H9 (cell line): ENCODE data around the gene RADIL. TPM values are rescaled to one million over a fixed set of nuclear protein-coding genes. Genes with fewer than 3 reads are reported as not detected.
A peak's percentile ranks its signal among the peaks of the same experiment; 100 is the strongest.

Experiments
- DNase-seq: peaks from one replicate; pipeline ENCODE4 v3.0.0-alpha.2; 2017
- H2AFZ ChIP-seq: one replicate; pipeline ENCODE4 v1.6.1; 2013; ENCODE audit warnings: mild to moderate bottlenecking, low read length, control low read depth, moderate library complexity
- H2AK5ac ChIP-seq: 2 replicates; pipeline ENCODE4 v1.6.1; 2013; ENCODE audit warnings: low read length, control low read depth, mixed read lengths; ENCODE audit not compliant: insufficient read length
- H2BK120ac ChIP-seq: one replicate; pipeline ENCODE4 v1.6.1; 2013; ENCODE audit warnings: low read depth, mild to moderate bottlenecking, low read length, control low read depth, inconsistent platforms; ENCODE audit not compliant: poor library complexity, severe bottlenecking
- H2BK12ac ChIP-seq: 2 replicates; pipeline ENCODE4 v1.6.1; 2013; ENCODE audit warnings: low read length, control low read depth, mixed read lengths, low read depth; ENCODE audit not compliant: insufficient read length
- H2BK15ac ChIP-seq: 2 replicates; pipeline ENCODE4 v1.6.1; 2013; ENCODE audit warnings: low read depth, low read length, control low read depth
- H2BK20ac ChIP-seq: one replicate; pipeline ENCODE4 v1.6.1; 2013; ENCODE audit warnings: low read depth, mild to moderate bottlenecking, low read length, control low read depth, inconsistent platforms; ENCODE audit not compliant: poor library complexity, severe bottlenecking
- H2BK5ac ChIP-seq: 2 replicates; pipeline ENCODE4 v1.6.1; 2013; ENCODE audit warnings: low read length, control low read depth, mixed read lengths; ENCODE audit not compliant: insufficient read length
- H3K14ac ChIP-seq: 2 replicates; pipeline ENCODE4 v1.6.1; 2013; ENCODE audit warnings: low read length, control low read depth; ENCODE audit not compliant: insufficient read depth
- H3K18ac ChIP-seq: 2 replicates; pipeline ENCODE4 v1.6.1; 2013; ENCODE audit warnings: low read depth, mild to moderate bottlenecking, mixed read lengths, low read length, control low read depth; ENCODE audit not compliant: insufficient read length
- H3K23ac ChIP-seq: 2 replicates; pipeline ENCODE4 v1.6.1; 2013; ENCODE audit warnings: low read length, control low read depth, mixed read lengths, low read depth; ENCODE audit not compliant: insufficient read length
- H3K23me2 ChIP-seq: 2 replicates; pipeline ENCODE4 v1.6.1; 2013; ENCODE audit warnings: low read depth, mild to moderate bottlenecking, mixed read lengths, low read length, control low read depth; ENCODE audit not compliant: insufficient read length, poor library complexity, severe bottlenecking
- H3K27ac ChIP-seq: 2 replicates; pipeline ENCODE4 v1.5.1; 2013; ENCODE audit warnings: low read length, control low read depth, mixed read lengths, low read depth; ENCODE audit not compliant: insufficient read length
- H3K27me3 ChIP-seq: 2 replicates; pipeline ENCODE4 v1.6.1; 2013; ENCODE audit warnings: low read length, control low read depth, inconsistent platforms; ENCODE audit not compliant: insufficient read depth
- H3K4ac ChIP-seq: 2 replicates; pipeline ENCODE4 v1.6.1; 2013; ENCODE audit warnings: low read depth, mild to moderate bottlenecking, control low read depth, inconsistent platforms, low read length, moderate library complexity
- H3K4me1 ChIP-seq: 2 replicates; pipeline ENCODE4 v1.6.1; 2013; ENCODE audit warnings: low read length, control low read depth, inconsistent platforms; ENCODE audit not compliant: insufficient read depth
- H3K4me2 ChIP-seq: 2 replicates; pipeline ENCODE4 v1.6.1; 2013; ENCODE audit warnings: low read length, control low read depth, mixed read lengths; ENCODE audit not compliant: insufficient read length, insufficient read depth
- H3K56ac ChIP-seq: 2 replicates; pipeline ENCODE4 v1.6.1; 2013; ENCODE audit warnings: low read depth, mild to moderate bottlenecking, mixed read lengths, low read length, control low read depth; ENCODE audit not compliant: insufficient read length
- H3K79me1 ChIP-seq: 2 replicates; pipeline ENCODE4 v1.6.1; 2013; ENCODE audit warnings: low read depth, mild to moderate bottlenecking, moderate library complexity, low read length, control low read depth, inconsistent platforms; ENCODE audit not compliant: insufficient read depth, poor library complexity, severe bottlenecking
- H3K79me2 ChIP-seq: 2 replicates; pipeline ENCODE4 v1.6.1; 2013; ENCODE audit warnings: low read length, control low read depth, inconsistent platforms; ENCODE audit not compliant: insufficient read depth
- H3K9ac ChIP-seq: 2 replicates; pipeline ENCODE4 v1.6.1; 2013; ENCODE audit warnings: low read length, control low read depth, mixed read lengths; ENCODE audit not compliant: insufficient read length; ENCODE audit errors: extremely low read depth
- H3K9me3 ChIP-seq: one replicate; pipeline ENCODE4 v1.6.1; 2013; ENCODE audit warnings: low read depth, low read length, inconsistent platforms; ENCODE audit not compliant: control insufficient read depth
- H3T11ph ChIP-seq: one replicate; pipeline ENCODE4 v1.6.1; 2013; ENCODE audit warnings: mild to moderate bottlenecking, low read length, control low read depth, inconsistent platforms
- H4K20me1 ChIP-seq: one replicate; pipeline ENCODE4 v1.6.1; 2013; ENCODE audit not compliant: control insufficient read depth, insufficient read length, insufficient read depth
- H4K5ac ChIP-seq: 2 replicates; pipeline ENCODE4 v1.6.1; 2013; ENCODE audit warnings: low read depth, mild to moderate bottlenecking, mixed read lengths, low read length, control low read depth; ENCODE audit not compliant: insufficient read length
- H4K8ac ChIP-seq: replicated peaks from 2 replicates; pipeline ENCODE4 v1.6.1; 2013; ENCODE audit warnings: low read length, control low read depth, mixed read lengths, low read depth; ENCODE audit not compliant: insufficient read length
- H4K91ac ChIP-seq: 2 replicates; pipeline ENCODE4 v1.6.1; 2013; ENCODE audit warnings: low read depth, mild to moderate bottlenecking, moderate library complexity, mixed read lengths, low read length, control low read depth; ENCODE audit not compliant: insufficient read length
- H3K27ac Mint-ChIP-seq, 3 experiments: 2 replicates in 2 of 3; 3 replicates in 1 of 3; pipeline ENCODE4 v1.8.0; 2020 to 2021; ENCODE audit warnings: mixed read lengths in 3 of 3, mild to moderate bottlenecking in 1 of 3, moderate library complexity in 1 of 3
- H3K27me3 Mint-ChIP-seq: 2 replicates; pipeline ENCODE4 v1.8.0; 2021; ENCODE audit warnings: low read depth, mild to moderate bottlenecking, moderate library complexity, mixed read lengths
- H3K36me3 Mint-ChIP-seq, 3 experiments: 2 replicates in 2 of 3; 3 replicates in 1 of 3; pipeline ENCODE4 v1.8.0; 2020 to 2021; ENCODE audit warnings: low read depth in 3 of 3, mixed read lengths in 3 of 3; ENCODE audit not compliant: insufficient read depth in 1 of 3
- H3K4me1 Mint-ChIP-seq, 2 experiments: 2 replicates each; pipeline ENCODE4 v1.8.0; 2020; ENCODE audit warnings: mixed read lengths in 2 of 2
- H3K4me3 Mint-ChIP-seq, 2 experiments: 2 replicates in 1 of 2; 3 replicates in 1 of 2; pipeline ENCODE4 v1.8.0; 2020 to 2021; ENCODE audit warnings: mild to moderate bottlenecking in 2 of 2, mixed read lengths in 2 of 2, moderate library complexity in 1 of 2
- H3K9me3 Mint-ChIP-seq, 2 experiments: 2 replicates in 1 of 2; 3 replicates in 1 of 2; pipeline ENCODE4 v1.8.0; 2020; ENCODE audit warnings: mild to moderate bottlenecking in 2 of 2, mixed read lengths in 2 of 2, moderate library complexity in 1 of 2
- CTCF ChIP-seq: fragments of 200-600 bp; sonication (generic); conservative IDR thresholded peaks from 3 replicates; pipeline ENCODE4 v1.8.0; 2021; ENCODE audit warnings: antibody characterized with exemption, mild to moderate bottlenecking
- WGBS: extraction: QIAGEN DNeasy Blood & Tissue Kit; methylation state at CpG from one replicate; pipeline ENCODE4 v1.1.7; 2013; ENCODE audit warnings: missing lambda C conversion rate, low lambda C conversion rate, mixed read lengths; ENCODE audit not compliant: insufficient read length; ENCODE audit errors: extremely low coverage; 5-methylcytosine and 5-hydroxymethylcytosine counted together
- total RNA-seq: library from RNA; stranded (reverse); gene quantifications from 2 replicates; pipeline ENCODE4 v1.2.1, GENCODE V29; 2021

The RADIL gene
- total RNA-seq, 1 experiment from 2014 or later: 4.7 TPM

- Histone ChIP-seq H3K9me3 (no peaks in the 10 kb centered on the region), H3K18ac (no peak overlapping the region), H3K27ac (no peak overlapping the region), H3K4ac (no peak overlapping the region), H2BK5ac (no peak overlapping the region), H2AK5ac (no peak overlapping the region), H3K4me1 (no peaks in the 10 kb centered on the region), H2BK15ac (no peak overlapping the region), H3T11ph (no peak overlapping the region), H3K23ac (no peak overlapping the region), H3K9ac (peak overlapping the region; percentile 67), H3K79me1 (peaks cover 3% of the 10 kb centered on the region), H4K8ac (no peak overlapping the region), H3K56ac (no peak overlapping the region), H2AFZ (no peak overlapping the region), H2BK20ac (no peak overlapping the region), H3K23me2 (peaks cover 15% of the 10 kb centered on the region), H3K14ac (peak overlapping the region; percentile 44), H4K5ac (no peak overlapping the region), H2BK12ac (no peak overlapping the region), H3K4me2 (peak overlapping the region; percentile 66), H3K79me2 (no peaks in the 10 kb centered on the region; the same call in 1 of the 2 replicates), H4K91ac (no peak overlapping the region), H2BK120ac (no peak overlapping the region), H3K27me3 (no peaks in the 10 kb centered on the region), H4K20me1 (no peaks in the 10 kb centered on the region)
- Mint-ChIP-seq H3K4me1 (peaks cover 12 to 15% of the 10 kb centered on the region in 2 experiments), H3K4me3 (peak overlapping the region; percentile 97 to 99), H3K27ac (peak overlapping the region; percentile 90 to 97 (median 94); a peak in 6 of 7 replicates), H3K9me3 (no peaks in the 10 kb centered on the region), H3K27me3 (peaks cover 3% of the 10 kb centered on the region; the same call in 1 of the 2 replicates), H3K36me3 (peaks cover 0 to 21% (median 0%) of the 10 kb centered on the region in 3 experiments; a peak in 3 of 7 replicates)
- no peak for DNase-seq
- no peak for TF ChIP-seq CTCF
- no CpG with 5 or more reads among the region's 32 CpGs for WGBS
Observed at GRCh38 chr7:4775848-4776623, 107.5 kb downstream of the RADIL start.
